ENCODE data around the gene LRRC45.
"Not testable (repeated sequence)": the region's sequence is repeated elsewhere in the genome, so short reads cannot be mapped to it uniquely, and the experiment has no call there.

LRRC45 gene

GRCh38 chr17:82035488-82035887 lies 12.4 kb downstream of the LRRC45 start:
- no peak for DNase-seq (ENCODE audit: low read depth)

- no peak for DNase-seq (ENCODE audit: low read depth)
Observed at GRCh38 chr17:82035956-82036633, 13.0 kb downstream of the LRRC45 start.

- DNase-seq (ENCODE audit: low read depth): no peak
Observed at GRCh38 chr17:82036634-82037091, 13.6 kb downstream of the LRRC45 start.

- peak; percentile 86 for DNase-seq (ENCODE audit: low read depth)
Observed at GRCh38 chr17:82037092-82037888, 14.2 kb downstream of the LRRC45 start, which contains the start of gene DCXR. Gene DCXR (minus strand): TSS chr17:82037697. CDS start chr17:82037682, 15 bp downstream.

GRCh38 chr17:82037889-82038195 lies 14.7 kb downstream of the LRRC45 start:
- DNase-seq (ENCODE audit: low read depth): no peak

GRCh38 chr17:82038796-82039409 lies 15.8 kb downstream of the LRRC45 start:
- DNase-seq (ENCODE audit: low read depth): not testable (repeated sequence)

GRCh38 chr17:82039695-82040299 lies 16.7 kb downstream of the LRRC45 start:
- DNase-seq (ENCODE audit: low read depth): no peak

- DNase-seq (ENCODE audit: low read depth): no peak
Observed at GRCh38 chr17:82041144-82041814, 18.2 kb downstream of the LRRC45 start.

- no peak for DNase-seq (ENCODE audit: low read depth)
Observed at GRCh38 chr17:82042649-82043048, 19.5 kb downstream of the LRRC45 start.

- no peak for DNase-seq (ENCODE audit: low read depth)
Observed at GRCh38 chr17:82043507-82043906, 20.4 kb downstream of the LRRC45 start.

- DNase-seq (ENCODE audit: low read depth): no peak
Observed at GRCh38 chr17:82045936-82046484, 22.9 kb downstream of the LRRC45 start.

- DNase-seq (ENCODE audit: low read depth): no peak
Observed at GRCh38 chr17:82046903-82047302, 23.8 kb downstream of the LRRC45 start.

GRCh38 chr17:82047379-82047778 lies 24.3 kb downstream of the LRRC45 start:
- DNase-seq (ENCODE audit: low read depth): no peak

GRCh38 chr17:82047914-82048570 lies 24.9 kb downstream of the LRRC45 start:
- DNase-seq (ENCODE audit: low read depth): no peak

- no peak for DNase-seq (ENCODE audit: low read depth)
Observed at GRCh38 chr17:82048571-82048971, 25.5 kb downstream of the LRRC45 start.

- DNase-seq (ENCODE audit: low read depth): no peak
Observed at GRCh38 chr17:82049106-82049505, 26.0 kb downstream of the LRRC45 start.

GRCh38 chr17:82049521-82049971 lies 26.4 kb downstream of the LRRC45 start:
- DNase-seq (ENCODE audit: low read depth): no peak

- DNase-seq (ENCODE audit: low read depth): no peak
Observed at GRCh38 chr17:82050152-82050760, 27.2 kb downstream of the LRRC45 start.

GRCh38 chr17:82050761-82051641 lies 27.9 kb downstream of the LRRC45 start:
- DNase-seq (ENCODE audit: low read depth): no peak
